ENCODE results near the gene KDM7A. TPM values are rescaled to one million over a fixed set of nuclear protein-coding genes. Genes with fewer than 3 reads are reported as not detected.
A peak's percentile ranks its signal among the peaks of the same experiment; 100 is the strongest.

The KDM7A gene, protein sequence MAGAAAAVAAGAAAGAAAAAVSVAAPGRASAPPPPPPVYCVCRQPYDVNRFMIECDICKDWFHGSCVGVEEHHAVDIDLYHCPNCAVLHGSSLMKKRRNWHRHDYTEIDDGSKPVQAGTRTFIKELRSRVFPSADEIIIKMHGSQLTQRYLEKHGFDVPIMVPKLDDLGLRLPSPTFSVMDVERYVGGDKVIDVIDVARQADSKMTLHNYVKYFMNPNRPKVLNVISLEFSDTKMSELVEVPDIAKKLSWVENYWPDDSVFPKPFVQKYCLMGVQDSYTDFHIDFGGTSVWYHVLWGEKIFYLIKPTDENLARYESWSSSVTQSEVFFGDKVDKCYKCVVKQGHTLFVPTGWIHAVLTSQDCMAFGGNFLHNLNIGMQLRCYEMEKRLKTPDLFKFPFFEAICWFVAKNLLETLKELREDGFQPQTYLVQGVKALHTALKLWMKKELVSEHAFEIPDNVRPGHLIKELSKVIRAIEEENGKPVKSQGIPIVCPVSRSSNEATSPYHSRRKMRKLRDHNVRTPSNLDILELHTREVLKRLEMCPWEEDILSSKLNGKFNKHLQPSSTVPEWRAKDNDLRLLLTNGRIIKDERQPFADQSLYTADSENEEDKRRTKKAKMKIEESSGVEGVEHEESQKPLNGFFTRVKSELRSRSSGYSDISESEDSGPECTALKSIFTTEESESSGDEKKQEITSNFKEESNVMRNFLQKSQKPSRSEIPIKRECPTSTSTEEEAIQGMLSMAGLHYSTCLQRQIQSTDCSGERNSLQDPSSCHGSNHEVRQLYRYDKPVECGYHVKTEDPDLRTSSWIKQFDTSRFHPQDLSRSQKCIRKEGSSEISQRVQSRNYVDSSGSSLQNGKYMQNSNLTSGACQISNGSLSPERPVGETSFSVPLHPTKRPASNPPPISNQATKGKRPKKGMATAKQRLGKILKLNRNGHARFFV
- polyA plus RNA-seq (2012; rRNA removed), result 0.94 and 1.1 TPM in 2 replicates
- 0.91 and 1.0 TPM in 2 replicates for polyA plus RNA-seq (2012; cell fraction: cytosol; rRNA removed)
- 6.0 and 6.9 TPM in 2 replicates for polyA plus RNA-seq (2012; cell fraction: nucleus; rRNA removed)

DNA sequence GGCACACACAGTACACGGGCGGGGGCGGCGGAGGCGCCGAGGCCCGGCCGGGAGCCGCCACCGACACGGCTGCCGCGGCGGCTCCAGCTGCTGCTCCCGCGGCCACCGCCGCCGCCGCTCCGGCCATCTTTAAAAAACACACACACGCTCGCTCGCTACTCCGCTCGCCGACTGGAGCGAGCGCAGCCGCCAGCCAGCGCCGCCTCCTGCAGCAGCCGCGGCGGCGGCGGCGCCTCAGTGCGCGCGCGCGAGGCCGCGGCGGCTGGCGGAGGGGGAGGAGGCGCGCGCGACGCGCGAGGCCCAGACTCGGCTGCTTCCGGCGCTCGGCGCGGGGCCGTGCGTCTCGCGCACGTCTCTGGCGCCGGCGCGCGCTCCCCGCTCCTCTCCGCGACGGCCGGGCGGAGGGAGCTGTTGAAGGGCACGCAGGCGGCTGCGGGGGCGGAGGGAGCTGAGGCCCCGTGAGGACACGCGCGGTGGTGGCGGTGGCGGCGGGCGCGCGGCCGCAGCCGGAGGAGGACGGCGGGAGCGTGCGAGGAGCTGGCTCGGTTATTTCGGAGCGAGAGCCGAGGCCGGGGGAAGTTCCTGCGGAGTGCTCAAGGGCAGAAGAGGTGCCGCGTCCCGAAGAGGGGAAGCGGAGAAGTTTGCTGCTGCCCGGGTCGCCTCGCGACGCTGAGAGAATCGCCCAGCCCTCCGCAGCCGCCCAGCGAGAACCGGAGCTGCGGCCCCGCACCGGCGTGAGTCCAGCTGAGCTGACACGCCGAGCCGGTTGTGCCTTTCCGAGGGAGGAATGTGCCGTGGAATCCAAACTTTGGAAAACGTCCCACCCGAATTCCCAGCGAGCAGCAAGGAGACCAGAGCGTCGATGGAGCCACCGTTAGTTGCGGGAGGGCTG is at the start of gene KDM7A:
Gene KDM7A, minus strand, starts transcription at position 173 of the 892 bp plus-strand sequence. Its CDS starts 46 bp downstream, at position 127.
- H3K9me2 ChIP-seq, result no peaks in the 10 kb centered on the region
- no peaks in the 10 kb centered on the region for H3K9me3 ChIP-seq
- H3K9ac ChIP-seq, result peak within 1 kb of the TSS; percentile 79
- peak within 1 kb of the TSS; percentile 70 to 88 for H3K27ac ChIP-seq (ENCODE audit: low read depth in 2 of 2, low read length in 1 of 2)
- H4K20me1 ChIP-seq (ENCODE audit: insufficient read depth), result no peaks in the 10 kb centered on the region
- ChIA-PET POLR2A (interaction anchor here (0.6 to 1.6 kb wide), 5 partner anchors 13 to 777 kb away, joined by 3 to 8 read pairs (median 4); no protein-coding TSS in a partner anchor), CTCF (interaction anchor here (0.8 to 3.8 kb wide), 9 partner anchors 8 to 476 kb away, joined by 3 to 35 read pairs (median 4); no protein-coding TSS in a partner anchor)
- DNase-seq, result peak; percentile 98
- H3K79me2 ChIP-seq (ENCODE audit: insufficient read depth), result peaks cover 25% of the 10 kb centered on the region
- H3K4me2 ChIP-seq, result peak within 1 kb of the TSS; percentile 99
- 2% methylated on average over 29 of the region's 132 CpGs for WGBS (ENCODE audit: low lambda C conversion rate)
- H3K36me3 ChIP-seq (replicated peaks in 1 of 2; ENCODE audit: control insufficient read depth in 1 of 2, insufficient read depth in 2 of 2, low read length in 1 of 2), result no peaks in the 10 kb centered on the region
- H3K4me1 ChIP-seq (ENCODE audit: control insufficient read depth in 1 of 2, insufficient read depth in 2 of 2, low read depth in 1 of 2, low read length in 1 of 2), result no peaks in the 10 kb centered on the region
- peak within 1 kb of the TSS; percentile 98 for H2AFZ ChIP-seq (ENCODE audit: low read depth)
- no peaks in the 10 kb centered on the region; the same call in 1 of the 2 replicates for H3K27me3 ChIP-seq (ENCODE audit: insufficient read depth)
- H3K4me3 ChIP-seq (ENCODE audit: low read depth in 2 of 2, low read length in 1 of 2), result peak within 1 kb of the TSS; percentile 75 to 98
- H3F3A ChIP-seq (replicated peaks; ENCODE audit: insufficient read depth), result peaks cover 11% of the 10 kb centered on the region
- TF ChIP-seq SMC3 (IDR thresholded peaks at IDR 0.05; ENCODE audit: low read depth, low read length) (peak; percentile 12; the same call in 1 of the 2 replicates), TAF1 (IDR thresholded peaks at IDR 0.05; ENCODE audit: borderline replicate concordance, low read depth, low read length) (peak; percentile 79), TCF12 (IDR thresholded peaks at IDR 0.05) (no peak), SIN3A (IDR thresholded peaks at IDR 0.05; ENCODE audit: borderline replicate concordance, low read depth, low read length) (peak; percentile 46; the same call in 1 of the 2 replicates), CHD2 (IDR thresholded peaks at IDR 0.05; ENCODE audit: low read length, partially characterized antibody) (peak; percentile 39), FOXJ3 (CRISPR knock-in tag; IDR thresholded peaks at IDR 0.05) (peak; percentile 33; the same call in 1 of the 2 replicates), RCOR1 (IDR thresholded peaks at IDR 0.05; ENCODE audit: low read length) (no peak), ELF1 (IDR thresholded peaks at IDR 0.05) (no peak), JUND (IDR thresholded peaks at IDR 0.05) (no peak), MEF2A (IDR thresholded peaks at IDR 0.05; ENCODE audit: borderline replicate concordance, low read depth) (no peak), TEAD4 (IDR thresholded peaks at IDR 0.05; ENCODE audit: borderline replicate concordance, insufficient read depth) (no peak), YY1 (IDR thresholded peaks at IDR 0.05; ENCODE audit: low read depth) (peak; percentile 82), MXI1 (IDR thresholded peaks at IDR 0.05; ENCODE audit: low read depth, low read length) (peak; percentile 83), POLR2AphosphoS5 (IDR thresholded peaks at IDR 0.05; ENCODE audit: low read depth, low read length) (no peak), NRF1 (IDR thresholded peaks at IDR 0.05; ENCODE audit: low read depth, low read length) (peak; percentile 90)
